CD1c-positive myeloid dendritic cell (primary cell): ENCODE data around the gene FBXO31.
"Not testable (repeated sequence)": the region's sequence is repeated elsewhere in the genome, so short reads cannot be mapped to it uniquely, and the experiment has no call there.

Experiments used
- DNase-seq: peaks from one replicate; pipeline ENCODE4 v3.0.0-alpha.2; 2016; ENCODE audit errors: extremely low spot score

The FBXO31 gene

GRCh38 chr16:87342978-87343752 lies 40.4 kb downstream of the FBXO31 start:
- DNase-seq, result no peak

GRCh38 chr16:87342504-87342903 lies 41.1 kb downstream of the FBXO31 start:
- DNase-seq, result no peak

GRCh38 chr16:87340198-87340597 lies 43.4 kb downstream of the FBXO31 start:
- DNase-seq, result no peak

DNA sequence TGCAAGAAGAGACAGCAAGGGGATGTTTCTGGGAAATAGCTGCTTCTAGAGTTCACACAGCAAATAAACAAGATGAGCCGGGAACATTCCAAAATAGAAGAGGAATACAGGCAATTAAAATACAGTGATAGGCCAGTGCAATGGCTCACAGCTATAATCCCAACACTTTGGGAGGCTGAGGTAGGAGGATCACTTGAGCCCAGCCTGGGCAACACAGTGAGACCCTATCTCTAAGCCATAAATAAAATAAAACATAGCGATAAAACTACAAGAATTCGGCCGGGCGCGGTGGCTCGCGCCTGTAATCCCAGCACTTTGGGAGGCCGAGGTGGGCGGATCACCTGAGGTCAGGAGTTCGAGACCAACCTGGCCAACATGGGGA lies 43.9 kb downstream of the FBXO31 start:
- DNase-seq, result not testable (repeated sequence)

GRCh38 chr16:87339086-87339723 lies 44.4 kb downstream of the FBXO31 start:
- DNase-seq, result no peak

- no peak for DNase-seq
Observed at GRCh38 chr16:87338155-87338765, 45.3 kb downstream of the FBXO31 start.

- no peak for DNase-seq
Observed at GRCh38 chr16:87337262-87337771, 46.3 kb downstream of the FBXO31 start.

DNA sequence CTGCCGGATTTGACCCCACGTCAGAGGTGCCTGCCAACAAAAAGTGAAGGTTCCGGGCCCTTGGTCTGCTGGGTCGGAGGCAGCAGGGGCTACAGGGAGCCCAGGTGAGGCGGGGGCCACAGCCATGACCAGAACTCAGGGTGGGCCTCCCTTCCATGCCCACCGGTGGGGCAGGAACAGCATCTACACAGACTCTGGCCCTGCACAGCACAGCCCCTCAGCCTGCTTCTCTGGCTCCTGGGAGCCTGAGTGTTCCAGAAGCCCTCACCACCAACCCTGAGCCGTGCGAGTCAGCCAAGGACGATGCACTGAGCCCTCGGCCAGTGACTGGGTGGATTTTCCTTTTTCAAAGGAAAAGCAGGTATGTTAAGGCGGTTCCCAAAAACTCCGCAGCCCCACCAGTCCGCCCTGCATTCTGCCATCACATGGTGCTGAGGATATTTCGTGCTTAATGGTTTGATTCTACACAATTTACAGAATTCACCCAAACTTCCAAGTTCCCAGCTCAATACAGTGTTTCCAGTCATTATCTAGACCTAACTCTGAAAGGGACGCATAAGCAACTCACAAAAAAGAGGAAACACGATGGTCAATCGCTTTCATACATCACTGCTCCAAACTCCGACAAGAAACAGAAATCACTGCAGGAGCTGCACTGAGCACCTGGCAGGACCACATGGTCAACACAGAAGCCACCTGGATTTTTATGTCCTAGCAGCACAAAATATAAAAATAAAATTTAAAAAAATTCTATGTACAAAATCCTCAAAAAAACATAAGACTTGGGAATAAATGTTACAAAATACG lies 46.9 kb downstream of the FBXO31 start:
- DNase-seq, result no peak

GRCh38 chr16:87335625-87336433 lies 47.7 kb downstream of the FBXO31 start:
- DNase-seq, result no peak

DNA sequence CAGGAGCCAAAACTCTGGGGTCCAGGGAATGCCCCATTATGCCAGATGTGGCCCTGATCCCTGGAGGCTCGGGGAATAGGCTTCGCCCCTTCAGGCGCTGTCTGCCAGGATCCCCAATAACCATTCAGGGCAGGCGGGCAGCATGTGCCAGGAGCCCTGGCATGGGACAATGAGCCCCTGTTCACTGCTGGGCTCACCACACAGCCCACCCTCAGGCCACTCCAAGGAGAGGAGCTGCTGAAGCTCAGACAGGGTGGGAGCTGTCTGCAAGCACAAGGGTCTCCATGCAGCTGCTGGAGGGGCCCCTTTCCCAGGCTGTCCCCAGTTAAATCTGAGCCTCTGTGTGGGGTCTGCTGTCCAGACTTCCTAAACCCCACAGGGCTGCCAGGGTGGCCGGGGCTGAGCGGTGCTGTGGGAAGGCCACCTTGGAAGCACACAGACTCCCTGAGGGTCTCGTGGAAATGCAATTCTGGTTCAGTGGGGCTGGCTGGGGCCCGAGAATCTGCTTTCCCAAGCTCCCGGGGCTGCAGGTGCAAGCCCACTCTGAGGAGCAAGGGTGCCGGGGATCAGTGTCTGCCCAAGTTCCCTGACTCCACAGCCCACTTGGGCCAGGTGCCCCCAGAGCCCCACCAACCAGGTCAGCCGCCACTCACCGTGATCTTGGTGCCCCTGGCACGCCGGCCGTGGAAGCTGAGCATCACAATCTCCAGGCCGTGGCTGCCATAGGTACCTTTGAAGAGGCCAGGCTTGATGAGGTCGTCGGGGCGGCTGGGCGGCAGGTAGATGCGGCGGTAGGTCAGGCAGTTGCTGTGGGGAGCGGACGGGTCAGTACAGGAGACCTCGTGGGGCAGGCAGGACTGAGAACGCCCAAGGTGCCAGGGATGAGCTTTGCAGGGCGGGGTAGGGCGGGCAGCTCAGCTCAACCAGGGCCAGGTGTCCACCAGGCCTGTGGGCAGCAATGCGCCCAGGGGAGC lies 48.6 kb downstream of the FBXO31 start:
- DNase-seq, result no peak

DNA sequence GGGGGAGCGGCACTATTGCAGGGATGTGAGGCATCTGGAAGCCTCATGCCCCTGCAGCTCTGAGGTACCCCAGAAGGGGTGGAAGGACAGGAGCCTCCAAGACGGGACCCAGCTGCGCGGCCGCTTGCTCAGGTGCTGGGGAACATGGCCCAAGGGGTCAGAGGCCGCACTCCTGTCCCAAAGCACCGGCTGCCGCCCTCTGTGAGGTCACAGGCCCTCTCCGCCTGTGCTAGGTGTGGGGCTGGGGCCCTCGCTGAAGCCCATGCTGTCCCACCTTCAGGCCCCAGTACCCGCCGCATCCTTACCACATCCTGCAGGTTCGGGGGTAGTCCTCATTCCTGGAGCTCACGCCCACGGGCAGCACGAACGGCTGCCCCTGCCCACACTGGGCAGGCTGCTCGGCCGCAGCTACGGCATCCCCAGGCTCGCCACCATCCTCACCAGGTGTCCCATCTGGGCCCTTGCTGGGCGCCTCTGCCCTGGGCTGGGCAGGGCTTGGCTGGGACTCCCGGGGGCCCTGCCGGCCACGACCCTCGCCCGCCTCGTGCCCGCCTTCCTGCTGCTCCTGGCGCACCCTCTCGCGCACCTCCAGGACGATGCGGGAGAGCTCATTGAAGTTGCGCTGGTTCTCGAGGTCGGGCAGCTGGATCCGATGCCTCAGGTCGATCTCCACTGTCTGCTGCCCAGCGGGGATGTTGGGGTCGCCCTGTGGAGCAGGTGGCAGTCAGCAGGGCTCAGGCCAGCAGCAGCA lies 49.8 kb downstream of the FBXO31 start:
- no peak for DNase-seq

DNA sequence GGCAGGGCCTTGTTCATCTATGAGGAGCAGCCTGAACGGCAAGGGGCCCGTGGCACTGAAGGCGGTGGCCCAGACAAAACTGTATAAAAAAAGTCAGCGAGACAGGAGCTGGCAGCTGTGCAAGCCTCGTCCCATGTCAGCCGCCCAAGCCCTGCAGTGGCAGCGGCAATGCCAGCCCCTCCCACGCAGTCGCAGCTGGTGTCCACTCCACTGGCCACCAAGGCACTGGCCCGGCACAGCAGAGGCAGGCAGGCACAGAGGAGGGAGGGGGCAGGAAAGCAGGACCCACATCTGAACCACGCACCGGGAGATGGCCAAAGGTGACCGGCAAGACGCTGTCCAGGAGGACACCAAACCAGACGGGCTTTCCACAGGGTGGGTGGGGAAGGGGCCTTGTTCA lies 50.5 kb downstream of the FBXO31 start:
- DNase-seq, result no peak

DNA sequence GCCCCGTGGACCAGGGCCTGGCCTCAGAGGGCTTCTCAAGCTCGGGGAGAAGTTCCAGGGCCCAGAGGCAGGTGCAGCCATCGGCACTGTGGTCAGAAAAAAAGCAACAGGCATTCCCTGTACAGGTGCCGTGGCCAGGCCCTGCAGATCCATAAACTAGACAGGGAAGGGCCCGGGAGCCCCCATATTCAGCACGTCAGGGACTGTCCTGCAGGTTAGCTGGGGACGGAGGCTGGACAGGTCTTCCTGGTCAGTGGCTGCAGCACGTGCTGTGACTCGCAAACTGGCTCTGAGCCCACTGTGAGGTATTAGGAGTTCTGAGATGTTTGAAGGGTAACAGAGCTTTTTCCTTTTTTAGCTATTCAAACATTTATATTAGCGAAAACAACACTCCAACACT lies 51.4 kb downstream of the FBXO31 start:
- DNase-seq, result no peak

- no peak for DNase-seq
Observed at GRCh38 chr16:87331241-87331801, 52.3 kb downstream of the FBXO31 start.

GRCh38 chr16:87330646-87331045 lies 52.9 kb downstream of the FBXO31 start:
- no peak for DNase-seq

GRCh38 chr16:87330257-87330624 lies 53.3 kb downstream of the FBXO31 start:
- no peak for DNase-seq

- DNase-seq, result no peak
Observed at GRCh38 chr16:87329436-87330256, 53.9 kb downstream of the FBXO31 start.

DNA sequence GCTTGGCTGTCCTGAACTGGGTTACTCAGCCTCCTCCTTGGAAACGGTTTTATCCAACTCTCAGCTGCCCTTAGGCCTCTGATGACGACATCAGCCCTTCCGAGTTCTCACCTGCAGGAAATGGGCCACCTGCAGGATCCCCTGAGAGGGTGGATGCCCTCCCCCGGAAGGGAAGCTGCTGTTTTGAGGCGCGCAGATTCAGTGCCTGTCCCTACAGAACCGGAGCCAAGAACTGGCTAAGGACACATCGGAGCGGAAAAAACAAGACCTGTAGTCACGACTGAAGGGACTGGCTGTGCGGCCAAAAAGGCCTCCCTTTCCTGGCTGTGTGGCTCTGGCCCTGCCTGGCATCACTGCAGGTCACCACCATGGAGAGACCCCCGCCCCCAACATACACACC lies 54.7 kb downstream of the FBXO31 start:
- no peak for DNase-seq
